Measurements from ENCODE around the gene SNRNP200.

SNRNP200 gene

GRCh38 chr2:96236882-96237281 lies 68.5 kb downstream of the SNRNP200 start:
- TF ChIP-seq CTCF (conservative IDR thresholded peaks at IDR 0.05; ENCODE audit: control insufficient read depth, insufficient read depth, low read depth, low read length): no peak
- H3K4me3 ChIP-seq (ENCODE audit: control insufficient read depth, low read depth, low read length): no peak overlapping the region
- no peak for DNase-seq (ENCODE audit: low read depth)

- no peak overlapping the region for H3K4me3 ChIP-seq (ENCODE audit: control insufficient read depth, low read depth, low read length)
- TF ChIP-seq CTCF (conservative IDR thresholded peaks at IDR 0.05; ENCODE audit: control insufficient read depth, insufficient read depth, low read depth, low read length): no peak
- DNase-seq (ENCODE audit: low read depth): no peak
Measured at GRCh38 chr2:96233880-96234316, 71.4 kb downstream of the SNRNP200 start.

- H3K4me3 ChIP-seq (ENCODE audit: control insufficient read depth, low read depth, low read length): no peak overlapping the region
- DNase-seq (ENCODE audit: low read depth): no peak
- no peak for TF ChIP-seq CTCF (conservative IDR thresholded peaks at IDR 0.05; ENCODE audit: control insufficient read depth, insufficient read depth, low read depth, low read length)
Measured at GRCh38 chr2:96233436-96233835, 71.9 kb downstream of the SNRNP200 start.

GRCh38 chr2:96231316-96231715 lies 74.0 kb downstream of the SNRNP200 start:
- TF ChIP-seq CTCF (conservative IDR thresholded peaks at IDR 0.05; ENCODE audit: control insufficient read depth, insufficient read depth, low read depth, low read length): no peak
- no peak overlapping the region for H3K4me3 ChIP-seq (ENCODE audit: control insufficient read depth, low read depth, low read length)
- no peak for DNase-seq (ENCODE audit: low read depth)

- TF ChIP-seq CTCF (conservative IDR thresholded peaks at IDR 0.05; ENCODE audit: control insufficient read depth, insufficient read depth, low read depth, low read length): no peak
- no peak for DNase-seq (ENCODE audit: low read depth)
- no peak overlapping the region for H3K4me3 ChIP-seq (ENCODE audit: control insufficient read depth, low read depth, low read length)
Measured at GRCh38 chr2:96225016-96225533, 80.3 kb downstream of the SNRNP200 start.
